Measurements from ENCODE around the gene BTBD2.
A peak's percentile ranks its signal among the peaks of the same experiment; 100 is the strongest.

BTBD2 gene

GRCh38 chr19:1947651-1948209 is 67.8 kb downstream of the BTBD2 start:
- H3K36me3 ChIP-seq (ENCODE audit: control insufficient read depth in 1 of 2, insufficient read depth in 2 of 2, low read length in 2 of 2): peaks cover 0 to 17% of the 10 kb centered on the region in 2 donors
- H3K4me3 ChIP-seq (ENCODE audit: low read depth in 1 of 2, low read length in 2 of 2): no peak overlapping the region
- H3K9ac ChIP-seq (ENCODE audit: low read depth in 1 of 2, low read length in 2 of 2): no peak overlapping the region
- H3K4me1 ChIP-seq (ENCODE audit: control insufficient read depth in 1 of 2, insufficient read depth in 2 of 2, low read length in 2 of 2): peaks cover 9 to 22% of the 10 kb centered on the region in 2 donors
- H3K9me3 ChIP-seq (ENCODE audit: control insufficient read depth in 1 of 2, low read length in 2 of 2): no peaks in the 10 kb centered on the region
- no peaks in the 10 kb centered on the region for H3K27me3 ChIP-seq (ENCODE audit: control insufficient read depth in 1 of 2, insufficient read depth in 2 of 2, low read length in 2 of 2)
- no peak overlapping the region for H3K27ac ChIP-seq (ENCODE audit: low read depth, low read length)

GRCh38 chr19:1945899-1946298 is 69.6 kb downstream of the BTBD2 start:
- Histone ChIP-seq H3K4me1 (ENCODE audit: control insufficient read depth in 1 of 2, insufficient read depth in 2 of 2, low read length in 2 of 2) (peaks cover 9 to 25% of the 10 kb centered on the region in 2 donors), H3K27me3 (ENCODE audit: control insufficient read depth in 1 of 2, insufficient read depth in 2 of 2, low read length in 2 of 2) (no peaks in the 10 kb centered on the region), H3K9me3 (ENCODE audit: control insufficient read depth in 1 of 2, low read length in 2 of 2) (no peaks in the 10 kb centered on the region), H3K36me3 (ENCODE audit: control insufficient read depth in 1 of 2, insufficient read depth in 2 of 2, low read length in 2 of 2) (peaks cover 0 to 12% of the 10 kb centered on the region in 2 donors), H3K27ac (ENCODE audit: low read depth, low read length) (no peak overlapping the region), H3K4me3 (ENCODE audit: low read depth in 1 of 2, low read length in 2 of 2) (no peak overlapping the region), H3K9ac (ENCODE audit: low read depth in 1 of 2, low read length in 2 of 2) (no peak overlapping the region)

- Histone ChIP-seq H3K36me3 (ENCODE audit: control insufficient read depth in 1 of 2, insufficient read depth in 2 of 2, low read length in 2 of 2) (peaks cover 0 to 12% of the 10 kb centered on the region in 2 donors), H3K4me1 (ENCODE audit: control insufficient read depth in 1 of 2, insufficient read depth in 2 of 2, low read length in 2 of 2) (peaks cover 12 to 28% of the 10 kb centered on the region in 2 donors), H3K4me3 (ENCODE audit: low read depth in 1 of 2, low read length in 2 of 2) (no peak overlapping the region), H3K27me3 (ENCODE audit: control insufficient read depth in 1 of 2, insufficient read depth in 2 of 2, low read length in 2 of 2) (no peaks in the 10 kb centered on the region), H3K9me3 (ENCODE audit: control insufficient read depth in 1 of 2, low read length in 2 of 2) (no peaks in the 10 kb centered on the region), H3K27ac (ENCODE audit: low read depth, low read length) (no peak overlapping the region), H3K9ac (ENCODE audit: low read depth in 1 of 2, low read length in 2 of 2) (no peak overlapping the region)
Measured at GRCh38 chr19:1944916-1945561, 70.5 kb downstream of the BTBD2 start.

GRCh38 chr19:1944088-1944915 is 71.2 kb downstream of the BTBD2 start:
- H3K4me3 ChIP-seq (ENCODE audit: low read depth in 1 of 2, low read length in 2 of 2): no peak overlapping the region
- H3K27me3 ChIP-seq (ENCODE audit: control insufficient read depth in 1 of 2, insufficient read depth in 2 of 2, low read length in 2 of 2): no peaks in the 10 kb centered on the region
- no peaks in the 10 kb centered on the region for H3K9me3 ChIP-seq (ENCODE audit: control insufficient read depth in 1 of 2, low read length in 2 of 2)
- H3K9ac ChIP-seq (ENCODE audit: low read depth in 1 of 2, low read length in 2 of 2): no peak overlapping the region
- no peak overlapping the region for H3K27ac ChIP-seq (ENCODE audit: low read depth, low read length)
- peaks cover 17 to 34% of the 10 kb centered on the region in 2 donors for H3K4me1 ChIP-seq (ENCODE audit: control insufficient read depth in 1 of 2, insufficient read depth in 2 of 2, low read length in 2 of 2)
- peaks cover 0 to 7% of the 10 kb centered on the region in 2 donors for H3K36me3 ChIP-seq (ENCODE audit: control insufficient read depth in 1 of 2, insufficient read depth in 2 of 2, low read length in 2 of 2)

DNA sequence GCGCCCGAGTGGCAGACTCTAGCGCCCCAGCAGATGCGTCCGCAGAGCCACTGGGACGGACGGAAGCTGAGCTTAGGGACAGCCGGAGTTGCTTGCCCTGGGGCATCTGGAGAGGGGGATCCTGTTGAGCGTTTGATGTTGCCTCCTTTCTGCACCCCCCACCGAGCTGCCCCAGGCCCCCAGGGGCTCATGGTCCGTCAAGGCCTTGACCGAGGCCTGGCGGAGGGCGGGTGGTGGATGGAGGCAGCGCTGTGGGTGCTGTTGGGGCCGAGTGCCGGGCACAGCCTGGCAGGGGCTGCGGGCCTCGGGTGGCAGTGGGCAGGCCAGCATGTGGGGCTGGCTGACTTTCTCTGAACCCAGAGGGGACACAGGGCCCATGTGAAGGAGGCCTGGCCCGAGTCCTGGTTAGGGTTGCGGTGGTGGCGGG is 71.8 kb downstream of the BTBD2 start:
- no peaks in the 10 kb centered on the region for H3K27me3 ChIP-seq (ENCODE audit: control insufficient read depth in 1 of 2, insufficient read depth in 2 of 2, low read length in 2 of 2)
- no peaks in the 10 kb centered on the region for H3K9me3 ChIP-seq (ENCODE audit: control insufficient read depth in 1 of 2, low read length in 2 of 2)
- peaks cover 17 to 34% of the 10 kb centered on the region in 2 donors for H3K4me1 ChIP-seq (ENCODE audit: control insufficient read depth in 1 of 2, insufficient read depth in 2 of 2, low read length in 2 of 2)
- H3K4me3 ChIP-seq (ENCODE audit: low read depth in 1 of 2, low read length in 2 of 2): peak overlapping the region in 1 of 2 donors; percentile 82
- no peak overlapping the region for H3K27ac ChIP-seq (ENCODE audit: low read depth, low read length)
- H3K36me3 ChIP-seq (ENCODE audit: control insufficient read depth in 1 of 2, insufficient read depth in 2 of 2, low read length in 2 of 2): peaks cover 0 to under 1% of the 10 kb centered on the region in 2 donors
- H3K9ac ChIP-seq (ENCODE audit: low read depth in 1 of 2, low read length in 2 of 2): no peak overlapping the region

- Histone ChIP-seq H3K4me3 (ENCODE audit: low read depth in 1 of 2, low read length in 2 of 2) (peak overlapping the region; percentile 82 to 97), H3K4me1 (ENCODE audit: control insufficient read depth in 1 of 2, insufficient read depth in 2 of 2, low read length in 2 of 2) (peaks cover 17 to 34% of the 10 kb centered on the region in 2 donors), H3K36me3 (ENCODE audit: control insufficient read depth in 1 of 2, insufficient read depth in 2 of 2, low read length in 2 of 2) (no peaks in the 10 kb centered on the region), H3K9ac (ENCODE audit: low read depth in 1 of 2, low read length in 2 of 2) (peak overlapping the region; percentile 76 to 83), H3K27ac (ENCODE audit: low read depth, low read length) (peak overlapping the region; percentile 25), H3K27me3 (ENCODE audit: control insufficient read depth in 1 of 2, insufficient read depth in 2 of 2, low read length in 2 of 2) (no peaks in the 10 kb centered on the region), H3K9me3 (ENCODE audit: control insufficient read depth in 1 of 2, low read length in 2 of 2) (no peaks in the 10 kb centered on the region)
Measured at GRCh38 chr19:1942934-1943555, 72.5 kb downstream of the BTBD2 start.

- peak overlapping the region; percentile 94 for H3K27ac ChIP-seq (ENCODE audit: low read depth, low read length)
- H3K9me3 ChIP-seq (ENCODE audit: control insufficient read depth in 1 of 2, low read length in 2 of 2): no peaks in the 10 kb centered on the region
- H3K36me3 ChIP-seq (ENCODE audit: control insufficient read depth in 1 of 2, insufficient read depth in 2 of 2, low read length in 2 of 2): no peaks in the 10 kb centered on the region
- H3K4me1 ChIP-seq (ENCODE audit: control insufficient read depth in 1 of 2, insufficient read depth in 2 of 2, low read length in 2 of 2): peaks cover 17 to 34% of the 10 kb centered on the region in 2 donors
- peak overlapping the region; percentile 76 to 83 for H3K9ac ChIP-seq (ENCODE audit: low read depth in 1 of 2, low read length in 2 of 2)
- peak overlapping the region; percentile 82 to 97 for H3K4me3 ChIP-seq (ENCODE audit: low read depth in 1 of 2, low read length in 2 of 2)
- H3K27me3 ChIP-seq (ENCODE audit: control insufficient read depth in 1 of 2, insufficient read depth in 2 of 2, low read length in 2 of 2): no peaks in the 10 kb centered on the region
Measured at GRCh38 chr19:1942078-1942933, 73.2 kb downstream of the BTBD2 start.

- no peaks in the 10 kb centered on the region for H3K27me3 ChIP-seq (ENCODE audit: control insufficient read depth in 1 of 2, insufficient read depth in 2 of 2, low read length in 2 of 2)
- H3K4me3 ChIP-seq (ENCODE audit: low read depth in 1 of 2, low read length in 2 of 2): peak within 1 kb of the TSS; percentile 84 to 97
- peaks cover 17 to 34% of the 10 kb centered on the region in 2 donors for H3K4me1 ChIP-seq (ENCODE audit: control insufficient read depth in 1 of 2, insufficient read depth in 2 of 2, low read length in 2 of 2)
- peak within 1 kb of the TSS; percentile 94 for H3K27ac ChIP-seq (ENCODE audit: low read depth, low read length)
- H3K9ac ChIP-seq (ENCODE audit: low read depth in 1 of 2, low read length in 2 of 2): peak within 1 kb of the TSS; percentile 93 to 97
- no peaks in the 10 kb centered on the region for H3K36me3 ChIP-seq (ENCODE audit: control insufficient read depth in 1 of 2, insufficient read depth in 2 of 2, low read length in 2 of 2)
- no peaks in the 10 kb centered on the region for H3K9me3 ChIP-seq (ENCODE audit: control insufficient read depth in 1 of 2, low read length in 2 of 2)
Measured at GRCh38 chr19:1941146-1942077, 74.1 kb downstream of the BTBD2 start, which contains the start of gene CSNK1G2. CSNK1G2 (plus strand) TSS chr19:1941172; CDS start chr19:1969773, 28,601 bp downstream.

All from duodenal mucosa (tissue), 2 donors.